ENCODE data around the gene ISYNA1.

Gene ISYNA1

DNA sequence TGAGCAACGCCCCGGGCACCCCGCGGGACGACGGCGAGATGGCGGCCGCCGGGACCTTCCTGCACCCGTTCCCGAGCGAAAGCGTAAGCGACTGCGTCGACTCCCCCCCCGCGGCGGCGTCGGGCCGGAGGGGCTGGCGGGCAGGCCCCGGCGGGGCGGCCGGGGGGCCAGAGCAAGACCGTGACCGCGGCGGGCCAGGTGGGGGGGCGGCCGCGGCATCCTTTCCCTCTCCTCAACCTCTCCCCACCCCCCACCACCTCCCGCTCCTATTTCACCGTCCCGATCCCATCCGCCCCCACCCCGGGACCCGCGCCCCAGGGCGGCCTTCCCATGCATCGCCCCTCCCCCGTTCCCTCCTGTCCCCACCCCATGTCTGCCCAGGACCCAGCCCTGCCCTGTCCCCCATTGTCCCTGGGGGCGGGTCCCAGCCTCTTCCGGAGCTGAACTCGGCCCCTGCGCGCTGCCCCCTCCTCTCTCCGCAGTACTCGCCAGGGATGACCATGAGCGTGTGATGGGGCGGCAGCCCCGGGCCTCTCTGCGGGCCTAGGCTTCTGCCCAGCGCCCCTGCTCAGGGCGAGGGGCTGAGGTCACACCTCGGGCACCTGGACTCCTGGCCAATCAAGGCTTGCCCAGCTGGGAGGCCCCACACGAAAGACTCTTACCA, 4.1 kb downstream of the ISYNA1 start:
- TF ChIP-seq TEAD4 (IDR thresholded peaks at IDR 0.05) (no peak), ZBTB7A (IDR thresholded peaks at IDR 0.05; ENCODE audit: low read depth) (peak; percentile 61; the same call in 1 of the 2 replicates)

DNA sequence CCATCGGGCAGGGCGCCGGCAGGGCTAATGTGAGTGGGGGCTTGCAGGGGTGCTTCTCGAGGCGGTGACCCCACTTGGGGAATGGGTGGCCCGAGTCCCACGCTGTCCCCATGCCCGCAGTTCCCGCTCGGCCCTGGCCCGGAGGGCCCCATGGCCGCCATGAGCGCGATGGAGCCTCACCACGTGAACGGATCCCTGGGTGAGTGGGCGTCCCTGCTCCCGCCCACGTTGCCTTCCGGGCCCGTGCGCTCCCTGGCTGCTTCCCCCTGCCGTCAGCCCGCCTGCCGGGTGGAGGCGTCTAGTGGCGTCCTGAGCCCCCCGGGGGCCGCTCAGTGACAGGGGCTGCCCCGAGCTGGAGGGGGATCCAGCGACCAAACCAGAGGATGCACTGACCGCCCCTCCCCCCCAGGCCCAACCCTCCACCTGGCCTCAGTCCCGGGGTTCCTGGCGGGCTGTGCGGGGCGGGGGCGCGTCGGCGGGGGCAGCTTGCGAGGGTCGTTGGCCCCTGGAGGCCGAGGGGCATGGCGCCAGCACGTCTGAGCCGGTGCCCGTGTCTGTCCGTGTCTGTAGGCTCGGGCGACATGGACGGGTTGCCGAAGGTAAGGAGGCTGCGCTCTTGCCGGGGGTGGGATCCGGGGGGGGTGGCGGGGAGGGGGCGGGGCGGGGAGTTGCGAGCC, 4.8 kb downstream of the ISYNA1 start:
- TF ChIP-seq EGR1 (IDR thresholded peaks at IDR 0.05) (peak; percentile 49; the same call in 1 of the 2 replicates), NFIC (IDR thresholded peaks at IDR 0.05) (no peak)

DNA sequence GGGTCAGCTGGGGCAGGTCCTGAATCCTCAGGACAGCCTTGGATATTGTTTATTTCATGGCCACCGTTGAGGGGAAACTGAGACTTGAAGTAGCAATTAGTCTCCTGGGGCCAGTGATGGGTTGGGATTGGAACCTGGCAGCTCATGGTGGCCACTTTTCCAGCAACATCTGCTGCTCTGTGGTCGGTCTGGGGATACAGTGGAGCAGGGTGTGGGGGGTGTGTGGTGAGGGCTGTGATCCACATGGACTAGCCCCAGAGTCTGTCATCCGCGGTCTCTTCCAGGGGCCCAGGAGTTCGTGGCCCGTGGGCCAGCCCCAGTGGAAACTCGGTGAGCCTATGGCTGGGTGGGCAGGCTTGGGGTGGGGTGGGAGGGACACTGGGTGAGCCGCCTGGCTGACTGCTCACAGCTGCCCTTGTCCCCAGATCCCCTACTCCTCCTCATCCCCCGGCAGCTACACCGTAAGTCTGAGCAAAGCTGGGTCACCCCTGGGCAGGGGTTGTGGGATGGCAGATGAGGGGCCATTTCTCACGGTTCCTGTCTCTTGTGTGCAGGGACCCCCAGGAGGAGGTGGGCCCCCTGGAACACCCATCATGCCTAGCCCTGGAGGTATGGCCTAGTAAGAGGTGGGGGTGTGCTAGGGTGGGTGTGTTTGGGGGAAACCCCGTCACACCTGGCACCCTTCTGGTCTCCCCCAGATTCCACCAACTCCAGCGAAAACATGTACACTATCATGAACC, 5.5 kb downstream of the ISYNA1 start:
- TF ChIP-seq EP300 (IDR thresholded peaks at IDR 0.05; ENCODE audit: borderline replicate concordance), result no peak
- TF ChIP-seq ZBTB7A (IDR thresholded peaks at IDR 0.05; ENCODE audit: low read depth), result no peak
- TF ChIP-seq CEBPB (IDR thresholded peaks at IDR 0.05), result no peak
- TF ChIP-seq, protein P1, sequence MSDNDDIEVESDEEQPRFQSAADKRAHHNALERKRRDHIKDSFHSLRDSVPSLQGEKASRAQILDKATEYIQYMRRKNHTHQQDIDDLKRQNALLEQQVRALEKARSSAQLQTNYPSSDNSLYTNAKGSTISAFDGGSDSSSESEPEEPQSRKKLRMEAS (IDR thresholded peaks at IDR 0.05), result no peak
- TF ChIP-seq NFIC (IDR thresholded peaks at IDR 0.05), result no peak
- no peak for TF ChIP-seq FOXM1 (IDR thresholded peaks at IDR 0.05; ENCODE audit: borderline replicate concordance, low read depth)
- no peak for TF ChIP-seq RAD21 (IDR thresholded peaks at IDR 0.05; ENCODE audit: low read depth)
- no peak for TF ChIP-seq YY1 (IDR thresholded peaks at IDR 0.05; ENCODE audit: low read depth)
- TF ChIP-seq, protein P2, sequence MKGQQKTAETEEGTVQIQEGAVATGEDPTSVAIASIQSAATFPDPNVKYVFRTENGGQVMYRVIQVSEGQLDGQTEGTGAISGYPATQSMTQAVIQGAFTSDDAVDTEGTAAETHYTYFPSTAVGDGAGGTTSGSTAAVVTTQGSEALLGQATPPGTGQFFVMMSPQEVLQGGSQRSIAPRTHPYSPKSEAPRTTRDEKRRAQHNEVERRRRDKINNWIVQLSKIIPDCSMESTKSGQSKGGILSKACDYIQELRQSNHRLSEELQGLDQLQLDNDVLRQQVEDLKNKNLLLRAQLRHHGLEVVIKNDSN (IDR thresholded peaks at IDR 0.05), result no peak
- no peak for TF ChIP-seq TAF1 (IDR thresholded peaks at IDR 0.05; ENCODE audit: low read depth)
- TF ChIP-seq EGR1 (IDR thresholded peaks at IDR 0.05), result no peak

DNA sequence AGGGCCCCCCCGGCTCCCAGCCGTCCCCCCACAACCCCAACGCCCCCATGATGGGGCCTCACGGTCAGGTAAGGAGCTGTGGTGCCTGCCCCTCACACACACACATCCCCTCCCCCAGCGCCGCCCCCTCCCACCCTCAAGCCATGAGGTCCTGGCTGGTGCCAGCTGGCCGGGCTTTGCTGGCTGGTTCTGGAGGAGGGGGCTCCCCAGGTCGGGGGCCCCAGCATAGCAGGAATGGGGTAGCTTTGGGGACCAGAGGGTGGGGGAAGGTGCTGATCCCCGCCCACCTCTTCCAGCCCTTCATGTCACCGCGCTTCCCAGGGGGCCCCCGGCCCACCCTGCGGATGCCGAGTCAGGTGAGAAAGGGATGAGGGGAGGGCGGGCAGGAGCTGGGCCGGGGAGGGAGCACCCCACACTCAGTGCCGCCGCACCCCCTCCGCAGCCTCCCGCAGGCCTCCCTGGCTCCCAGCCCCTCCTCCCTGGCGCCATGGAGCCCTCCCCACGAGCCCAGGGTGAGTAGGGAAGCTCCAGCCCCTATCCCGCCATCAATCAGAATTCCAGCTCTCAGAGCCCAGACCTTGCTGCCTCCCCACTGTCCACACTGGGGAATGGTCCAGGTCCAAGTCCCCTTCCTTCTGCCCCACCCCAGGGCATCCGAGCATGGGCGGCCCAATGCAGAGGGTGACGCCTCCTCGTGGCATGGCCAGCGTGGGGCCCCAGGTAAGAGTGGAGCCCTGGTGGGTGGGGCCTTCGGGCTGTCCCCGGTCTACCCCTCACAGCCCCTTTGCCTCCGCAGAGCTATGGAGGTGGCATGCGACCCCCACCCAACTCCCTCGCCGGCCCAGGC, 6.4 kb downstream of the ISYNA1 start:
- TF ChIP-seq FOXM1 (IDR thresholded peaks at IDR 0.05; ENCODE audit: borderline replicate concordance, low read depth) (no peak), ZBTB7A (IDR thresholded peaks at IDR 0.05; ENCODE audit: low read depth) (no peak), EP300 (IDR thresholded peaks at IDR 0.05; ENCODE audit: borderline replicate concordance) (no peak), TCF12 (IDR thresholded peaks at IDR 0.05; ENCODE audit: low read depth) (no peak), CREB1 (IDR thresholded peaks at IDR 0.05; ENCODE audit: low read depth) (no peak), CEBPB (IDR thresholded peaks at IDR 0.05) (no peak), EGR1 (IDR thresholded peaks at IDR 0.05) (no peak), NFIC (IDR thresholded peaks at IDR 0.05) (no peak), YY1 (IDR thresholded peaks at IDR 0.05; ENCODE audit: low read depth) (no peak), TAF1 (IDR thresholded peaks at IDR 0.05; ENCODE audit: low read depth) (no peak), TEAD4 (IDR thresholded peaks at IDR 0.05) (no peak), RAD21 (IDR thresholded peaks at IDR 0.05; ENCODE audit: low read depth) (no peak)
- TF ChIP-seq, protein P1 (IDR thresholded peaks at IDR 0.05), result no peak
- TF ChIP-seq, protein P2 (IDR thresholded peaks at IDR 0.05), result no peak
- TF ChIP-seq, protein P3, sequence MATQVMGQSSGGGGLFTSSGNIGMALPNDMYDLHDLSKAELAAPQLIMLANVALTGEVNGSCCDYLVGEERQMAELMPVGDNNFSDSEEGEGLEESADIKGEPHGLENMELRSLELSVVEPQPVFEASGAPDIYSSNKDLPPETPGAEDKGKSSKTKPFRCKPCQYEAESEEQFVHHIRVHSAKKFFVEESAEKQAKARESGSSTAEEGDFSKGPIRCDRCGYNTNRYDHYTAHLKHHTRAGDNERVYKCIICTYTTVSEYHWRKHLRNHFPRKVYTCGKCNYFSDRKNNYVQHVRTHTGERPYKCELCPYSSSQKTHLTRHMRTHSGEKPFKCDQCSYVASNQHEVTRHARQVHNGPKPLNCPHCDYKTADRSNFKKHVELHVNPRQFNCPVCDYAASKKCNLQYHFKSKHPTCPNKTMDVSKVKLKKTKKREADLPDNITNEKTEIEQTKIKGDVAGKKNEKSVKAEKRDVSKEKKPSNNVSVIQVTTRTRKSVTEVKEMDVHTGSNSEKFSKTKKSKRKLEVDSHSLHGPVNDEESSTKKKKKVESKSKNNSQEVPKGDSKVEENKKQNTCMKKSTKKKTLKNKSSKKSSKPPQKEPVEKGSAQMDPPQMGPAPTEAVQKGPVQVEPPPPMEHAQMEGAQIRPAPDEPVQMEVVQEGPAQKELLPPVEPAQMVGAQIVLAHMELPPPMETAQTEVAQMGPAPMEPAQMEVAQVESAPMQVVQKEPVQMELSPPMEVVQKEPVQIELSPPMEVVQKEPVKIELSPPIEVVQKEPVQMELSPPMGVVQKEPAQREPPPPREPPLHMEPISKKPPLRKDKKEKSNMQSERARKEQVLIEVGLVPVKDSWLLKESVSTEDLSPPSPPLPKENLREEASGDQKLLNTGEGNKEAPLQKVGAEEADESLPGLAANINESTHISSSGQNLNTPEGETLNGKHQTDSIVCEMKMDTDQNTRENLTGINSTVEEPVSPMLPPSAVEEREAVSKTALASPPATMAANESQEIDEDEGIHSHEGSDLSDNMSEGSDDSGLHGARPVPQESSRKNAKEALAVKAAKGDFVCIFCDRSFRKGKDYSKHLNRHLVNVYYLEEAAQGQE (IDR thresholded peaks at IDR 0.05; ENCODE audit: low read depth), result no peak

DNA sequence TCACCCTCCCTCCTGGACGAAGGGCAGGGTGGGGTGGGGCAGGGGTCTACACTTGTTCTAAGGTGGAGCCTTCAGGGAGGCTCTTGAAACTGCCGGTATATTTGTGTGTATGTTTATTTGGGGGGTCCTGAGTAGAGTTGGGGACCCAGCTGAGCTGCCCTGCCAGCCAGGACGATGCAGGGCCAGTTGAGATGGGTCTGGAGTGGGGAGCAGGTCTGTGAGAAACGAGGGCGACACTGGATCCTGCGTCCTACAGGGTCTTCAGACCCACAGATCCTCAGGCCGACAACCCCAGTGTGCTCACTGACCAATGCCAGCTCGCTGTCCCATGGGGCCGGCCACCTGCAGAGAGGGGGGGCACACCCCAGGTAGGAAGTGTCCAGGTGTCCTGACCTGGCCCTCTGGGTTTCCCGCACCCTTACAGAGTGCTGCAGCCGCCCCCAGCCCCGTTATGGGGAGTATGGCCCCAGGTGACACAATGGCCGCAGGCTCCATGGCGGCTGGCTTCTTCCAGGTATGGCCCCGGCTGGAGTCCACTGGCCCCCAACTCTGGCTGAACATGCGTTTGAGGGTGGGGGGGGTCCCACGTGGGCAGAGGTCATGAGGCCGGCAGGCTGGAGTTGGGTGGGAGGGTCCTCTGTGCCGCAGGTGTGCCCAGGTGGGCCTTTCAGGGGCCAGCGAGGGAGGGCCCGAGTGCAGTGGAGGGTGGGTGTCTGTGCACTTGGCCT, 7.4 kb downstream of the ISYNA1 start:
- TF ChIP-seq ZBTB7A (IDR thresholded peaks at IDR 0.05; ENCODE audit: low read depth), result peak; percentile 42; the same call in 1 of the 2 replicates
- TF ChIP-seq, protein P2 (IDR thresholded peaks at IDR 0.05), result no peak
